Right lobe of liver (tissue), 6 donors: ENCODE measurements around the gene TDRD12. TPM values are rescaled to one million over a fixed set of nuclear protein-coding genes. Genes with fewer than 3 reads are reported as not detected.
"Not testable (repeated sequence)": the region's sequence is repeated elsewhere in the genome, so short reads cannot be mapped to it uniquely, and the experiment has no call there.

Experiments used
- ATAC-seq, 4 donors: fragments of 200-7000 bp; cut with Tn5 transposase; one replicate each; pipeline ENCODE4 v1.9.1; 2020; ENCODE audit warnings: mild to moderate bottlenecking in 4 of 4, moderate library complexity in 4 of 4
- DNase-seq, 3 donors: peaks; one replicate each; pipeline ENCODE4 v3.0.0-alpha.2; 2020
- H3K27ac ChIP-seq, 3 donors: fragments of 200-600 bp; one replicate each; pipeline ENCODE4 v1.8.0; 2022
- H3K27me3 ChIP-seq, 2 donors: fragments of 200-600 bp; one replicate each; pipeline ENCODE4 v1.8.0; 2022
- H3K36me3 ChIP-seq, 4 donors: fragments of 200-600 bp; sonication (generic) in 1 of 4; one replicate each; pipeline versions ENCODE4 v1.5.1 to v1.8.0; 2017 to 2022; ENCODE audit warnings: control low read depth in 1 of 4
- H3K4me1 ChIP-seq, 4 donors: fragments of 200-600 bp; sonication (generic) in 1 of 4; one replicate each; pipeline versions ENCODE4 v1.5.1 to v1.8.0; 2017 to 2022; ENCODE audit warnings: control low read depth in 1 of 4
- H3K4me3 ChIP-seq, 3 donors: fragments of 200-600 bp; one replicate each; pipeline ENCODE4 v1.8.0; 2022
- H3K9me3 ChIP-seq, 4 donors: fragments of 200-600 bp; sonication (generic) in 1 of 4; one replicate each; pipeline versions ENCODE4 v1.5.1 to v1.8.0; 2017 to 2022; ENCODE audit warnings: control low read depth in 1 of 4
- POLR2A ChIP-seq: fragments of 450-650 bp; IDR thresholded peaks from one replicate; pipeline ENCODE4 v1.6.1; 2017; ENCODE audit warnings: antibody characterized with exemption, mild to moderate bottlenecking
- WGBS: methylation state at CpG from one replicate; pipeline ENCODE4 v1.1.6; 2018; ENCODE audit warnings: low coverage, low lambda C conversion rate; ENCODE audit not compliant: insufficient coverage; ENCODE audit errors: missing lambda C conversion rate; 5-methylcytosine and 5-hydroxymethylcytosine counted together
- intact Hi-C, 2 donors: fragments of 100-400 bp; cut with DNase I; formaldehyde crosslinking; loops; one replicate each; pipeline versions ENCODE4 v1.11.2 to v1.14.1; 2022
- total RNA-seq, 6 experiments: library from RNA; depleted of rRNA in 2 of 6; stranded (reverse); fragments of >200 nt in 2 of 6; fragmentation: NEBNext Ultra II Directional in 3 of 6; extraction: Animal tissue kit (Norgen Biotek cat#: 25700) in 3 of 6; gene quantifications; one replicate each; pipeline versions ENCODE4 v1.1.0 to v1.2.4, GENCODE V29; 2016 to 2023
- TF ChIP-seq, protein P1 (sequence below), 4 donors: fragments of 200-600 bp in 3 of 4; fragments of 450-650 bp in 1 of 4; IDR thresholded peaks; one replicate each; pipeline versions ENCODE4 v1.5.1 to v1.8.0; 2016 to 2022; ENCODE audit warnings: antibody characterized with exemption in 4 of 4, mild to moderate bottlenecking in 2 of 4
- donor health status: DM: no; HTN: yes; CAD: no.
- donor health status: DM: no; HTN: no; CAD: no.
- donor health status: DM: no; HTN: no; CAD: no.
- donor health status: DM: no; HTN: yes; CAD: no.
- donor health status: DM: no; HTN: yes; CAD: no.

Gene TDRD12
- total RNA-seq, 6 experiments from 2014 or later, result 0.17 TPM; not detected in 5

DNA sequence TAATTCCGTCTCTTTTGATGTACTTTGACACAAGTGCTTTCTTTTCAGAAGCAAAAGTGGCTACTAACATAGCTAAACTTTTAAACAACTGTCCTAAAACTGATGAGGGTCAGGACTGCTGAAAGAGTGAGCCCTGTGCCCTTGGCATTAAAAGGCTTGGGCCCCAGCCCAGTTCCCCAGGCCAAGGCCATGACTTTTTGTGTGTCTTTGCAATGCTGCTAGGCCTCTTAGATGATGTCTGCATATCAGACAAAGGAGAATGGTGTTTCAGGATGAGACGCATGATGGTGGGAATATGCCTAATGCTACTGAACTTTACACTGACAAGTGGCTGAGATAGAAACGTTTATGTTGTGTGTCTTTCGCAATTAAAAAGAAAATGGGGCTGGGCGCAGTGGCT is 112.0 kb downstream of the TDRD12 start:
- TF ChIP-seq, protein P1, sequence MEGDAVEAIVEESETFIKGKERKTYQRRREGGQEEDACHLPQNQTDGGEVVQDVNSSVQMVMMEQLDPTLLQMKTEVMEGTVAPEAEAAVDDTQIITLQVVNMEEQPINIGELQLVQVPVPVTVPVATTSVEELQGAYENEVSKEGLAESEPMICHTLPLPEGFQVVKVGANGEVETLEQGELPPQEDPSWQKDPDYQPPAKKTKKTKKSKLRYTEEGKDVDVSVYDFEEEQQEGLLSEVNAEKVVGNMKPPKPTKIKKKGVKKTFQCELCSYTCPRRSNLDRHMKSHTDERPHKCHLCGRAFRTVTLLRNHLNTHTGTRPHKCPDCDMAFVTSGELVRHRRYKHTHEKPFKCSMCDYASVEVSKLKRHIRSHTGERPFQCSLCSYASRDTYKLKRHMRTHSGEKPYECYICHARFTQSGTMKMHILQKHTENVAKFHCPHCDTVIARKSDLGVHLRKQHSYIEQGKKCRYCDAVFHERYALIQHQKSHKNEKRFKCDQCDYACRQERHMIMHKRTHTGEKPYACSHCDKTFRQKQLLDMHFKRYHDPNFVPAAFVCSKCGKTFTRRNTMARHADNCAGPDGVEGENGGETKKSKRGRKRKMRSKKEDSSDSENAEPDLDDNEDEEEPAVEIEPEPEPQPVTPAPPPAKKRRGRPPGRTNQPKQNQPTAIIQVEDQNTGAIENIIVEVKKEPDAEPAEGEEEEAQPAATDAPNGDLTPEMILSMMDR (IDR thresholded peaks at IDR 0.05), result no peak
- TF ChIP-seq POLR2A, result no peak
- no peak overlapping the region for H3K27ac ChIP-seq
- no peak overlapping the region for H3K4me3 ChIP-seq
- intact Hi-C loops, result no loop called here
- H3K9me3 ChIP-seq, result no peaks in the 10 kb centered on the region
- no peaks in the 10 kb centered on the region for H3K27me3 ChIP-seq
- no peak for DNase-seq
- H3K4me1 ChIP-seq, result peaks cover 0 to 6% (median 0%) of the 10 kb centered on the region in 4 donors
- 87% methylated on average over 5 of the region's 5 CpGs for WGBS
- ATAC-seq, result no peak
- peaks cover 0 to 3% (median 0%) of the 10 kb centered on the region in 4 donors for H3K36me3 ChIP-seq

DNA sequence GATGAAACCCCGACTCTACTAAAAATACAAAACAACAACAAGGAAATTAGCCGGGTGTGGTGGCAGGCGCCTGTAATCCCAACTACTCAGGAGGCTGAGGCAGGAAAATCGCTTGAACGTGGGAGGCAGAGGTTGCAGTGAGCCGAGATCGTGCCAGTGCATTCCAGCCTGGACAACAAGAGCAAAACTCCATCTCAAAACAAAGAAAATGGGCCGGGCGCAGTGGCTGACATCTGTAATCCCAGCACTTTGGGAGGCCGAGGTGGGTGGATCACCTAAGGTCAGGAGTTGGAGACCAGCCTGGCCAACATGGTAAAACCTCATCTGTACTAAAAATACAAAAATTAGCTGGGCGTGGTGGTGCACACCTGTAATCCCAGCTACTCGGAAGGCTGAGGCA is 112.5 kb downstream of the TDRD12 start:
- intact Hi-C loops, H3K4me1 ChIP-seq, H3K9me3 ChIP-seq, H3K36me3 ChIP-seq, H3K4me3 ChIP-seq, DNase-seq, H3K27ac ChIP-seq, ATAC-seq, H3K27me3 ChIP-seq: not testable (repeated sequence)
- 92% methylated on average over 6 of the region's 12 CpGs for WGBS

DNA sequence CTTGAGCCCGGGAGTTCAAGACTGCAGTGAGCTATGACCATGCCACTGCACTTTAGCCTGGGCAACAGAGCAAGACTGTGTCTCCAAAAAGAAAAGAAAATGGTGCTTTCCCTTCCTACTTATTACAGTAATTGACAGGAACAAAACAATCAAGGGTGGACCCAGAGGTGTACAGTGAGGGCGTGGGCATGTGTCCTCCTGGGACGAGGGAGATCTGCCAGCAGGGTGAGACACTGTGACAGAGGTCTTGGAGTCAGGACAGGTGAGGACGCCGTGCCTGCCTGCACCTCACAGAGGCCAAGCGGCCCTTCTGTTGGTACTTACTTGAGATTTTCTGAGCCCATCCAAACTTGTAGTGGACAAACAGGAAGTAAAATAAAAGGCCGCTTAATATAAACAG is 113.3 kb downstream of the TDRD12 start:
- H3K4me1 ChIP-seq, H3K4me3 ChIP-seq, intact Hi-C loops, ATAC-seq, H3K27ac ChIP-seq, H3K9me3 ChIP-seq, DNase-seq, H3K27me3 ChIP-seq, H3K36me3 ChIP-seq: not testable (repeated sequence)
- 90% methylated on average over 5 of the region's 7 CpGs for WGBS

DNA sequence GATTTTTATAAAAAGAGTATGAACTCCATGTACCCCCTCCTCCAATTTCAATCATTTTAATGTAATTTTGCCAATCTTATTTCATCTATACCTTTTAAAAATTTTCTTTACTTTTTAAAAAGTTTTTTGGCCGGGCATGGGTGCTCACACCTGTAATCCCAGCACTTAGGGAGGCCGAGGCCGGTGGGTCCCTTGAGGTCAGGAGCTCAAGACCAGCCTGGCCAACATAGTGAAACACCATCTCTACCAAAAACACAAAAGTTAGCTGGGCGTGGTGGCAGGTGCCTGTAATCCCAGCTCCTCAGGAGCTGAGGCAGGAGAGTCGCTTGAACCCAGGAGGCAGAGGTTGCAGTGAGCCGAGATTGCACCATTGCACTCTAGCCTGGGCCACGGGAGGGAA is 113.8 kb downstream of the TDRD12 start:
- H3K27me3 ChIP-seq, intact Hi-C loops, ATAC-seq, H3K27ac ChIP-seq, DNase-seq, H3K9me3 ChIP-seq, H3K36me3 ChIP-seq, H3K4me1 ChIP-seq, H3K4me3 ChIP-seq: not testable (repeated sequence)
- 95% methylated on average over 7 of the region's 7 CpGs for WGBS

DNA sequence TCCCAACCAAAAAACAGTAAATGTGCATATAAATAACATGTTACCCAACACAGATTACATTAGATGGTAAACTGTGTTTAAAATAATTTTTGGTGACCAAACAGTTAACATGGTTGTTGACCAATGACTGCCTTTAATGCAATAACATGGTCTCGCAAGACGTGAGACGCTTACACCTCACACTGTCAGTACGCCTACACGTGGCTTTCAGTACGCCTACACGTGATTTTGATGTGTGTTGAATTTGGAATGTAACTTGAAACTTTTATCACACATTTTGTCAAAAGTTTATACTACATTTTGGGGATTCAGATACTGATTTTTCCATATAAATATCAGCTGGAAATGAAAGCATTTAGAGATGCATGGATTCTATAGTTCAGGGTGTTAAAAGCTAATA is 118.0 kb downstream of the TDRD12 start:
- no peak overlapping the region for H3K4me3 ChIP-seq
- no peak for TF ChIP-seq POLR2A
- TF ChIP-seq, protein P1 (IDR thresholded peaks at IDR 0.05), result no peak
- no peak for ATAC-seq
- no peak for DNase-seq
- intact Hi-C loops, result no loop called here
- no peaks in the 10 kb centered on the region for H3K27me3 ChIP-seq
- peaks cover 0 to 6% (median 0%) of the 10 kb centered on the region in 4 donors for H3K4me1 ChIP-seq
- H3K9me3 ChIP-seq, result peaks cover 0 to 8% (median 0%) of the 10 kb centered on the region in 4 donors
- no peak overlapping the region for H3K27ac ChIP-seq
- WGBS, result 64% methylated on average over 7 of the region's 7 CpGs
- peaks cover 0 to 9% (median 5%) of the 10 kb centered on the region in 4 donors for H3K36me3 ChIP-seq

DNA sequence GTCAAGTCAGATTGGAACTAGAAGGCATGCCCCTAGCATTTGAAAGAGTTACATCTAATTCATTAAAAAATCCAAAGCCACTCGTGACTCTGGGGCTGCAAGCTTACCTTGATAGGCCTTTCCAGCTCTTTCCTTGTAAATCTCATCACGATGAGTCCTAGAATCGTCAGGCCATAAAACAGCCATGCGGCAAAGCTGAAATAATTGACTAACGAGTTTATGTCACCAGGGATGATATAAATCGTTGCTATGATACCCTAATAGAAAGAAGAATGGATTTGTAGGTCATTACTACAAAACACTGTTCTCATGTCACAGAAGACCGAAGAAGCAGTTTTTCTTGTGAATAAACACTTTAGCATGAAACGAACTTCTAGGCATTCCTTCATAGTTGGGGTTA is 122.5 kb downstream of the TDRD12 start:
- ATAC-seq, result no peak
- intact Hi-C loops, result no loop called here
- 81% methylated on average over 8 of the region's 8 CpGs for WGBS

More for the DNA sequence above, 122.5 kb downstream of the TDRD12 start:
- TF ChIP-seq, protein P1 (IDR thresholded peaks at IDR 0.05), result no peak
- no peak for TF ChIP-seq POLR2A
- Histone ChIP-seq H3K27me3 (no peaks in the 10 kb centered on the region), H3K27ac (no peak overlapping the region), H3K36me3 (peaks cover 0 to 14% (median 5%) of the 10 kb centered on the region in 4 donors), H3K4me3 (no peak overlapping the region), H3K4me1 (no peaks in the 10 kb centered on the region), H3K9me3 (peaks cover 0 to 8% (median 0%) of the 10 kb centered on the region in 4 donors)
- no peak for DNase-seq
